Panc1 (cell line): ENCODE results near the gene RALGPS2.

ENCODE experiments used
- CTCF ChIP-seq: fragments of 450-650 bp; IDR thresholded peaks from 2 replicates; pipeline ENCODE4 v1.5.1; 2017; ENCODE audit warnings: mild to moderate bottlenecking
- POLR2AphosphoS5 ChIP-seq: IDR thresholded peaks from 2 replicates; pipeline ENCODE4 v1.6.1; 2012; ENCODE audit warnings: mild to moderate bottlenecking, low read depth, low read length, moderate library complexity
- TCF7L2 ChIP-seq: IDR thresholded peaks from 2 replicates; pipeline ENCODE4 v1.6.1; 2011; ENCODE audit warnings: mild to moderate bottlenecking, low read depth, low read length, inconsistent platforms

- TF ChIP-seq TCF7L2 (no peak), CTCF (no peak), POLR2AphosphoS5 (no peak)
Observed at GRCh38 chr1:178802873-178803272, 77.8 kb downstream of the RALGPS2 start.
